ENCODE measurements around the gene NUFIP2.
A peak's percentile ranks its signal among the peaks of the same experiment; 100 is the strongest.

GRCh38 chr17:29294580-29294900, 592 bp upstream of the NUFIP2 start:
- peak in 1 of 7 experiments; percentile 0 for TF ChIP-seq CTCF (IDR thresholded peaks at IDR 0.05)
- TF ChIP-seq POLR2A (IDR thresholded peaks at IDR 0.05): no peak
